Activated CD8-positive, alpha-beta memory T cell treated with anti-CD3 and anti-CD28 coated beads for 48 hours (primary cell): ENCODE results near the gene AASDHPPT.

ENCODE experiments used
- DNase-seq, 3 experiments: peaks; one replicate each; pipeline ENCODE4 v3.0.0-alpha.2; 2020; ENCODE audit warnings: low read depth in 2 of 3, low spot score in 2 of 3

The AASDHPPT gene

DNA sequence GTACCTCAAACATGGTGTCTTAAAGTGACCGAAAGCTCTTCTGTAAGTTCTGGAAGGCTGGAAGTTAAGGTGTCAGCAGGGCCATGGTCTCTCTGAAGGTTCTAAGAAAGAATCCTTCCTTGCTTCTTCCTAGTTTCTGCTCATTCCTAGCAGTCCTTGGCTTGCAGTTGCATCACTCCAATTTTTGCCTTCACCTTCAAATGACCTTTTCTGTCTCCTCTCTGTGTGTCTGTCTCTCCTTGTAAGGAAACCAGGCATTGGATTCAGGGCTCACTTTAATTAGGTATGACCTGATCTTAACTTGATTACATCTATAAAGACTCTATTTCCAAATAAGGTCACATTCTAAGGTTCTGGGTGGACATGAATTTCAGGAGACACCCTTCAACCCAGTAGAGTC, 8.7 kb downstream of the AASDHPPT start:
- no peak for DNase-seq

DNA sequence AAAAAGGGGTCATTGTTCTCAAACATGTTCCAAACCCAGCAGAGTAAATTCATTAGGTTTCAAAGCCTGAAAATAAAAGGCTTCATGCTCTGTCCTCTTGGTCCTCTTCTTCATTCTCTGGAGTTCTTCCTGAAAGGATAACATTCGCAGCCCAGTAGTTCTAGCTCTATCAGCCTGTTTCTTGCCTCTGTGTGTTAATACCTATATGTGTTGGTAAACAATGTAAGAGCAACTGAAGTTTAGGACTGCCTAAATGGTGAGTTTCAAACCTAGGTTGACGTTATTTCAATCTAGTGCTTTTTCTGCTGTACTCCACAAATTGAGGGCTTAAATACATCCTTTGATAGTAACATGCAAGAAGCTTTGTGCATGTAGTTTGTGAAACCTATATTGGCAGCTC, 9.4 kb downstream of the AASDHPPT start:
- DNase-seq, result no peak

DNA sequence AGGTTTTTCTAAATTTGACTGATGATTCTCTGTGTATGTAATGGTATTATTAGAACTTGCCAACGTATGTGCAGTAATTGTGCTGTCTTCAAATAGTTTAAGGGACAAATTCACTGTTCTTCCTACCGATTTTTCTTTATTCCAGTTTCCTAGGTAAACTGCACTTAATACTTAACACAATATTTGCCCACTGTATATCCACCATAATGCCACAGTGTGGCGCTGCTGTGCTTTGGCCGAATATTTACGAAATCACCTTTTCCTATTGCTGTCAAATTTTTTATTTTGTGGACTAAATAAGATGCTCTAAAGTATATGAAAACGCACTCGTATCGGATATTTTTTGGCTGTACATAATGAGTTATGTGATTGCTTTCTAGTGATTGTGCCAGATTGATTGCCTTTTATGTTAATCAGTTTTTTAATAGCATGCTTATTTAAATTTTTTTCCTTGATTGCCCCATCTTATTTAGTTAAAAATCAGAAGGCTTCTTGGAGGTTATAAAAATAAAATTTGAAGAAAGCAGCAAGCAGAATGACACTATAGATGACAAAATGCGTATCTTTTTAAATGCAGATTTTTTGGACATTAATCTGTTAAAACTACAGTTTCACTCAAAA, 10.5 kb downstream of the AASDHPPT start:
- no peak for DNase-seq

DNA sequence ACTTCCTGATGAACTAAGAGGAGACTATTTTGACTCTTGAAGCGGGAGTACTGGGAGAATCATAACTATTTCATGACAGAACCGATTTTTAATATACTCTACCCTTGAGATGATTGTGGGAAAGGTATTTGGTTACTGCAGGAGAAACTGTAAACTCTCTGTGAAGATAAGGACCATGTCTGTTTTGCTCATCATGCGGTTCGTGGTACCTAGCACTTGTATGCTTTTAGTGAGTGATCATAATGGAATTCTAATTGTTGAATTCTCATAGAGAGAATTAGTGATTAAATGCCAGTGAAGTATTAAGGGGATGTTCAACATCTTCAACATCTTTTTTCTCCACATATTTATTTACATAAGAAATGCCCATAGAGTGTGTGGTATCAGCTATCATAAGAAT, 11.4 kb downstream of the AASDHPPT start:
- DNase-seq, result no peak

DNA sequence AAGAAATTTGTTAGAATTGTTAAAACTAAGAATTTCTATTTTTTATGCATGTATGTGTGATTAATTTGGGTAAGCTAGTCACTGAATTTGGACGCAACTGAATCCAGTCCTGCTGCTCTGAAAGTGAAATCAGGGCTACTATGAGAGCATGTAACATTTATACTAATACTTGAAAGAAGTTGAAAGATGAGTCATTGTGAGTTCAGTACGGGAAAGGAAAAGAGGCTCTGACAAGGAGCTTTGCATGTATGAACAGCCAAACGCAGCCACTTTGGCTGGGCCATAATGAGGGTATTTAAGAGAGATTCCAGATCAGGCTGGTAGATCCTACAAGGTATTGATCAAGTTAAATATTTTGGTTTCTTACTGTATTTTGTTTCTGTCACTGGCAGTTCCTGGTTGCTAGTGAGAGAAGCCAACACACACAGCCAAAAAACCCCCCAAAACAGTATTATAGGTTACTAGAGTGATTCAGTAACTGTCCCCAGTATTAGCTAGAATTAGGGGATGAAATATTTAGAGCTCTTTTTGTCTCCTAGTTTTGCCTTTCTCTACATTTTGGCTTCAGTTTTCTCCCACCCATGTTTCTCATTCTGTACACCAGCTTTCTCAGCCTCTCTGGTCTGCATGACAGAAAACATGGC, 14.1 kb downstream of the AASDHPPT start:
- no peak for DNase-seq

DNA sequence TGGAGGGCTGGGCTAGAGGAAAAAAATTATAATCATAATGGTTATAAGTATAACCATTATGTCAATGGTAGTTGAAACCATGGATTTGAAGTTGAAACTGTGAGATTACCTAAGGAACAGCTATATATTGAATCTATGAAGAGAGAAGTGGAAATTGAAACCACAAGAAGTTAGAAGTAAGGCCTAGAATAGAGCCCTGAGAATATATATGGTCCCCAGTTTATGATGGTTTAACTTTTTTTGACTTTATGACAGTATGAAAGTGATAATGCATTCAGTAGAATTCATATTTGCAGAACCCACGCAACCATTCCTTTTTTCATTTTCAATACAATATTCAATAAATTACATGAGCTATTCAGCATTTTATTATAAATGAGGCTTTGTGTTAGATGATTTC, 15.0 kb downstream of the AASDHPPT start:
- no peak for DNase-seq

DNA sequence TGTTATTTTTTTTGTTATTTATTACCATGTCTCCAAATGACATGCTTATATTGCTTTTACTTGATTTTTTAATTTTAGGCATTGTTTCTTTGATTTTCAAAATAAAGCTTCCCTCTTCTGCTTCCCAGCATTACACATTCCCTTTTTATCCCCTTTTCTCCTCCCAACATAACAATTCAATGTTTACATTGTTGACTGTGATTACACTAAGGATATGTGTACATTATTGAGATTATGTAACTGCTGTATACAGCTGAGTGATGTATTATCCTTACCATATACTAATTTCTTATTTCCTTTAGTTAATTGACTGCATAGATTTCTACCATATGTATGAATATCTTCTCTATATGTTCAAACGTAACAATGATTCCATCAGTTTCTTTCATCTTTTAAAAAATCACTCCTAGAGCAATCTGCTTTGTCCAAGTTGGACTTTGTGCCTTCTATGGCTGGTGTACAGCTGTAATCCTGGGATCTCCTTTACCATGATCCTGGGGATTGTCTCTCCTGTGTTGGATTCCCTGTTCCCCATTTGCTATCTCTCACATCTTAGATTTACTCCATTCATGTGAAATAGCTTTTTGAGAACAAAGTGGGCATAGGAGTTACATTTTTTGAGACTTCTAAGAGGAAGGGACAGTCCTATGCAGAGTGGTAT, 21.6 kb downstream of the AASDHPPT start:
- no peak for DNase-seq

DNA sequence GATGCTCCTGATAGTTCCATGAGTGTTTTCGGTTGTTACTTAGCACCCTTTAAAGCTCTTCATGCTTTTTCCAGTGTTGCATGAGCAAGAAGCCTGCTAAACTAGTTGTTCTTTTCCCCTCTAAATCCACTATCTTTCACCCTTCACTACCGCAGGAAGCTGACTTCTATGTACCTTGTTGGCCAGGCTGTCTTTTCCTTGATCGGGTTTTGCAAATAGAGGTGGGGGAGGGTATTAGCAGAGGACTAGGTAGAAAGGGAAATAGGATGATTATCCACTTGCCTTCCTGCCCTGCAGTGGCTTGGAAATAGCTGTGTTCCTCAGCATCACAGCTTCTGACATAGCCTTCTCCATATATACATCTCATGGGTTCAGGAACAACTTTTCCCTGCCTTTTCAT, 23.9 kb downstream of the AASDHPPT start:
- DNase-seq, result no peak

DNA sequence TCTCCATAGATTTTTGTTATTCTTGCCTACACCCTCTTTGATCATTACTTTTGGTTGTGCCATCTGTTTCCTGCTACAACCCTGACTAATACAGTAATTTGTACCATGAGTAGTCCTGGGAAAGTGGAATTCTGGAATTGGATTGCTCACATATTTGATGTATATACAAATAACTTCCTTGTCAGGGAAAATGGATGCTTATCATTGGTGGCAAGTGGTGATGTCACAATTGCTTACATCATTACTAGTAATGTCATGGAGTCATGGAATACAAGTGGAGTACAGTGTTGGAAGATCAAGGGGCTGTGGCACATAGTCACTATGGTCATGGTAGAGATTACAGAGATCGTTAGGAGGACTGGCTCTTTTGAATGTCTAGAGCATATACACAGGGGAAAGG, 24.4 kb downstream of the AASDHPPT start:
- no peak for DNase-seq

DNA sequence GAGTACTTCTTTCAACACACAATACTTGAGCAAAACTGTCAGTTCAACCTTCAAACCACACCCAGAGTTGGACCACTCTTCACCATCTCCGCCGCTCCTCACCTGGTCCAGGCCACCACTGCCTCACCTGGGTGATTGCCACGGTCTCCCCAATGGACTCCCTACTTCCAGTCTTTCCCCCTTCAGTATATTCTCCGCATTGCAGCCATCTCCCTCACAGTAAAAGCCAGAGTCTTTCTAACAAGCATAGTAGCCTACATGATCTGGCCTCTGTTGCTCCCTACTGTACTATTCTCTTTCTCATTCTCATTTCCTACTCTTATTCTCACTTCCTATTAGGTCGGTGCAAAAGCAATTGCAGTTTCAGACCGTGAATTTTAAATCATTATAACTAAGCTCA, 28.5 kb downstream of the AASDHPPT start:
- DNase-seq, result no peak

DNA sequence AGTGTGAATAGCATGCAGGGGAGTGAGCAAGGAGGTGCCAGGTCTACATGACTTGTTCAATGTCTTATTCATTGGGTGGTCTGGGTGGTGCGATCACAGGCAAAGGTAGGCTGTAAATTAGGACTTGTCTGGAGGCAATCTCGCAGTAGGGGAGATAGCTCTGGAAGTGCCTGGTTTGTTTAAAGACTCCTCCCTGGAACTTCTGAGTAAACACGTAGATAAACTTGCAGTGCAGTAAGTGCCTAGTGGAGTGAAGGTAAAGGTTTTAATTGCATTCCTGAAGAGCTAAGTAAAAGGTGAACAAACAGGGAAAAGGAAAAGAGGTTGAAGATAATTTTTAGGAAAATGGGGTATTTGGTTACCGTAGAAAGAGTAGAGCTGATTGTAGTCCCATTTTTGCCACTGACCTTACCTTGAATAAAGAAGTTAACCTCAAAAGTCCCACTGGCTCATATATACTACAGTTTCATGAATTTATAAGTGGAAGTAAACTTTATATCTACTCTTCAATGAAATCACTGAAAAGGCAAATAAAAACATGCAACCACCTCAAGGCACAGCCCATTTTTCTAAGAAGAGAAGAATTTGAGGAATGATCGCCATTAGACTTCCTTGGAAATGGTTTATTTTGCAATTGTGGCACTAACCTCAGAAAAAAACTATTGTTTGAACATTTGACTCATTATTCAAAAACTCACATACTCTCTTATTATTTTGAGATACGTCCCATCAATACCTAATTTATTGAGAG, 44.3 kb downstream of the AASDHPPT start:
- no peak for DNase-seq

DNA sequence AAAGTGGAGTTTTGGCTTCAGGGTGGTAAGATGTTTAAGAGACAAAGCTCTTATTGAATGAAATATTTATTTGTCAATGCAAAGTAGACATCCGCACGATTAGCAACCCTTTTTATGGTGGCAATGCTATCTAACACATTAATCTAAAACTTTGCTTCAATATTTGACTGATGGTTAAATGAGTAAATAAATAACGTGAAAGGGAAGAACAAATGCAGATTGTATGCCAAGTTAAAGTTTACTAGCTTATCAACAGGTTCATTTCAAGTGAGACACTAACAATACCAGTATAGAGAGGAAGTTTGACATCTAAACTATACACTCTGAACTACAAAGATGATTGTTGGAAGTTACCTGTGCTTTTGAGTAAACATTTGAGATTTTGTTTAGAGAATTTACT, 50.1 kb downstream of the AASDHPPT start:
- no peak for DNase-seq

DNA sequence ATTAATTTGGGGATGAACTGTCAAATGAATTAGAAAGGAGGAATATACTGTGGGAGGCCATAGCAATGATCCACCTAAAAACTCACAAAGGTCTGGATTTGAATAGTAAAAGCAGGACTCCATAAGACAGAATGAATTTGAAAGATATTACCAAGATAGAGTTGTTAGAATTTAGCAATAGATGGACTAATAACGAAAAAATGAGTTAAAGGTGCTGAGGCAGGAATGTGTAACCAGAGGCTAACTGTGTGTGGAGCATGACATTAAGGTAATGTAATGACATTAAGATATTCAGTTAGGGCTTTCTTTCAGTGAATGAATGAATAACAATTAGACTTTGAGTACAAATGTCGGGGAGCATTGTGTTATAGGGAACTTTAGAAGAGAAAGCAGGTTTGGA, 51.3 kb downstream of the AASDHPPT start:
- no peak for DNase-seq

DNA sequence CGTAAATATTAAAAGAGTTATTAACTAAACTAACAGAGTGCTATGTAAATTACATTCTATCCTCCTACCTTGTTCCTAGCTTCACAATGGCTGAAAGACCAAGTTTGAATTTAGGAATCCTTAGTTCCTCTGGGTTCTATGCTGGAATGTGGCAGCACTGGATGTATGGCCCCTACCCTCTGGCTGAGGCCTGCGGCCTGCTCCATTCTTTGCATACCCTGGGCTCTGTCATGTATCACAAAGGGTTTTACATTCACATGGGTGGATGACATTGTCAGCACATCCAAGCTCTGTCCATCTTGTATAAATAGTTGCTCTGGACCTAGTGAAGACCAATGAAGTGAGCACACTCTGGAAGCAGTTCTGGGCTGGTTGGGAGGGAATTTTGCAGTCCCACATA, 54.5 kb downstream of the AASDHPPT start:
- no peak for DNase-seq

DNA sequence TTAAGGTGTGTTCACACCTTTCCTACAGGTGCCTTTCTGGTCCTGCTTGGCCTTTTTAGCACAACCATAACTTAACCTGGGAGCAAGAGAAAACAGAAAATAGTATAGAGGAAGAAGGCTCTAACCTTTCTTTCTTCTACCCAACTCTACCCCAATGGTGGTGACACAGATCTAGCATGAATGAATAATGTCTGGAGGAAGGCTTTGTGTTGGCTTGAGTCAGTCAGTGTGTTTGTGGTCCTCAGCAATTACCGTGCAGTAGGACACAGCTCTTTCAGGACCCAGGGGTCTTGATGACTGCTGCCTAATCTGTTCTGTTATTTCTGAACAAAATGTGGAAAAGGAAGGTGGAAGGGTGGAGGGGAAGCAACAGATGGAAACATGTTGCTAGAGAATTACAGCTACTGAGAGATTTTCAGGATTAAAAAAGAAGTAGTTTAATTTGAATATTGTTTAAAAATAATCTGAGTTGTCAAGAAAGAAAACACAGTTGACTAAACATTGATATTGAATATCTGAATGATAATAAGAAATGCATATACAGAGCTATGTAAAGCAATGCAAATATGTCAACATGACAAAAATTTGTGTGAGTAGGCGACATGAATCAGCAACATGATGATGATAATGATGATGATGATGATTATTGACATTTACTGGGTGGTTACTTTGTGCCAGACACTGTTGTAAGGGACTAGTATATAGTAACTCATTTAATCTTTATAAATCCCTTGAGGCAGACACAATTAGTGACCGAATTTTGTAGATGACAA, 55.3 kb downstream of the AASDHPPT start:
- no peak for DNase-seq

DNA sequence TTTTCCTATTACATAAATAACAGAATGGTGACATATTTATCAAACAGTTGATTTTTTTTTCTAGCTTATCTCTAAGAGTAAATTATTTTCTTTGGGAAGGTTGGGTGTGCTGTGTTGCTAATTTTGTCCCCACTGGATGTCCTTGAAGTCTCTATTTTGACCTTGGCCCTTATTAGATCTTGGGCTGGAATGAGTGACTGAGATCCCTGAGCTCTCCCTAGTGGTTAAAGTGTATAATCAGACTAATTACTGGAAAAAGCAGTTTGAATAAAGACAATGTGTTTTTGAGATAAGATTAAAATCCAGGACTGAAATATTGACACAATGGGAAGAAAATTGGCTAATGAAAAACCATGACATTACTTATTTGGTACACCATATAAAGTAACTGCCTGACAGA, 56.1 kb downstream of the AASDHPPT start:
- DNase-seq, result no peak

DNA sequence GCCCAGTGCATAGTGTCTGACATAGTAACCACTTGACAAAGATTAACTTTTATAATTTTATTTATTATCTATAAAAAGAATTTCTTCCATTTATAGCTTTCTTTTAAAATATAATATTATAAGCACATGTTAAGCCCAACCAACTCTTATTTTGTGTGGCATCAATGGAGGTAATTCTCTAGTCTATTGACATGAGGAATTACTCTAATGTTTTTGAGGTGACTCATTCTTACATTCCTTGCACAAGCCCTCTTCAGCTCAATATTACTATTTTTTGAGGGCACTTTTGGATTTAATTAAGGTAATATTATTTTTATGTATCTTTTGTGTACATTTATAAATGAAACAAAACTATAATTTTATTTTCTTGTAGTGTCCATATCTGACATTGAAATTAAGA, 59.6 kb downstream of the AASDHPPT start:
- DNase-seq, result no peak

DNA sequence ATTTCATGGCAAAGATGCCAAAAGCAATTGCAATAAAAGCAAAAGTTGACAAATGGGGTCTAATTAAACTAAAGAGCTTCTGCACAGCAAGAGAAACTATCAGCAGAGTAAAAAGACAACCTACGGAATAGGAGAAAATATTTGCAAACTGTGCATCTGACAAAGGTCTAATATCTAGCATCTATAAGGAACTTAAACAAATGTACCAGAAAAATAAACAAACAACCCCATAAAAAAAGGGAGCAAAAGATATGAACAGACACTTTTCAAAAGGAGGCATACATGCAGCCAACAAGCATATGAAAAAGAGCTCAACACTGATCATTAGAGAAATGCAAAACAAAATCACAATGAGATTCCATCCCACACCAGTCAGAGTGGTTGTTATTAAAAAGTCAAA, 60.3 kb downstream of the AASDHPPT start:
- no peak for DNase-seq
